ENCODE measurements around the gene MPIG6B. TPM values are rescaled to one million over a fixed set of nuclear protein-coding genes. Genes with fewer than 3 reads are reported as not detected.

Gene MPIG6B
- total RNA-seq, 1 donor from 2014 or later, result not detected

GRCh38 chr6:31720196-31720770 lies 2.9 kb upstream of the MPIG6B start:
- DNase-seq (ENCODE audit: low read depth, low spot score), result no peak

- DNase-seq (ENCODE audit: low read depth, low spot score), result no peak
Measured at GRCh38 chr6:31721351-31722020, 1.7 kb upstream of the MPIG6B start, which contains the start of gene LY6G6C. Gene LY6G6C (minus strand): TSS chr6:31721746. CDS start chr6:31721679, 67 bp downstream.

GRCh38 chr6:31722173-31722572 lies 1.0 kb upstream of the MPIG6B start:
- DNase-seq (ENCODE audit: low read depth, low spot score), result no peak

- no peak for DNase-seq (ENCODE audit: low read depth, low spot score)
Measured at GRCh38 chr6:31723980-31724691, 963 bp downstream of the MPIG6B start.

GRCh38 chr6:31725502-31726350 lies 2.6 kb downstream of the MPIG6B start:
- DNase-seq (ENCODE audit: low read depth, low spot score), result no peak

GRCh38 chr6:31727034-31727716 lies 4.0 kb downstream of the MPIG6B start:
- no peak for DNase-seq (ENCODE audit: low read depth, low spot score)

GRCh38 chr6:31727717-31728671 lies 4.8 kb downstream of the MPIG6B start:
- DNase-seq (ENCODE audit: low read depth, low spot score), result no peak

GRCh38 chr6:31728767-31729514 lies 5.8 kb downstream of the MPIG6B start, which contains the start of gene DDAH2:
Gene DDAH2 (minus strand): TSS chr6:31729299. CDS start chr6:31729161, 138 bp downstream.
- DNase-seq (ENCODE audit: low read depth, low spot score), result no peak

GRCh38 chr6:31729515-31729978 lies 6.4 kb downstream of the MPIG6B start:
- peak; percentile 60 for DNase-seq (ENCODE audit: low read depth, low spot score)

GRCh38 chr6:31729979-31730630 lies 6.9 kb downstream of the MPIG6B start:
- peak; percentile 80 for DNase-seq (ENCODE audit: low read depth, low spot score)

- DNase-seq (ENCODE audit: low read depth, low spot score), result no peak
Measured at GRCh38 chr6:31730631-31731086, 7.5 kb downstream of the MPIG6B start.

- no peak for DNase-seq (ENCODE audit: low read depth, low spot score)
Measured at GRCh38 chr6:31732029-31732428, 8.9 kb downstream of the MPIG6B start.

GRCh38 chr6:31733734-31734133 lies 10.6 kb downstream of the MPIG6B start:
- DNase-seq (ENCODE audit: low read depth, low spot score), result no peak

GRCh38 chr6:31734247-31734820 lies 11.2 kb downstream of the MPIG6B start:
- no peak for DNase-seq (ENCODE audit: low read depth, low spot score)

GRCh38 chr6:31734821-31735406 lies 11.7 kb downstream of the MPIG6B start:
- no peak for DNase-seq (ENCODE audit: low read depth, low spot score)

GRCh38 chr6:31736021-31736767 lies 13.0 kb downstream of the MPIG6B start, which contains the start of gene CLIC1:
Gene CLIC1 (minus strand): TSS chr6:31736530. CDS start chr6:31736300, 230 bp downstream.
- DNase-seq (ENCODE audit: low read depth, low spot score), result no peak
